Ectodermal cell (in vitro differentiated cells): ENCODE results near the gene CLEC11A.
A peak's percentile ranks its signal among the peaks of the same experiment; 100 is the strongest.

ENCODE experiments used
- H3K27ac ChIP-seq: 2 replicates; pipeline ENCODE4 v1.7.0; 2013; ENCODE audit warnings: mild to moderate bottlenecking, low read depth, low read length; ENCODE audit not compliant: insufficient read depth, poor library complexity, severe bottlenecking
- H3K27me3 ChIP-seq: 2 replicates; pipeline ENCODE4 v1.7.0; 2013; ENCODE audit warnings: mild to moderate bottlenecking, low read length; ENCODE audit not compliant: insufficient read depth, control insufficient read depth, poor library complexity, severe bottlenecking
- H3K36me3 ChIP-seq: one replicate; pipeline ENCODE4 v1.7.0; 2013; ENCODE audit warnings: low read length; ENCODE audit not compliant: control insufficient read depth, insufficient read depth
- H3K4me1 ChIP-seq: one replicate; pipeline ENCODE4 v1.7.0; 2013; ENCODE audit warnings: low read length; ENCODE audit not compliant: control insufficient read depth, insufficient read depth
- H3K4me3 ChIP-seq: 2 replicates; pipeline ENCODE4 v1.7.0; 2013; ENCODE audit warnings: low read depth, low read length, control low read depth; ENCODE audit not compliant: insufficient read depth
- H3K9me3 ChIP-seq: 2 replicates; pipeline ENCODE4 v1.7.0; 2013; ENCODE audit warnings: mild to moderate bottlenecking, low read length, moderate library complexity; ENCODE audit not compliant: control insufficient read depth
- WGBS, 2 experiments: methylation state at CpG; one replicate each; pipeline ENCODE4 v1.1.7; 2013; ENCODE audit warnings: missing lambda C conversion rate in 2 of 2; 5-methylcytosine and 5-hydroxymethylcytosine counted together

CLEC11A gene

GRCh38 chr19:50694815-50695145, 28.4 kb upstream of the CLEC11A start:
- Histone ChIP-seq H3K27ac (no peak overlapping the region), H3K27me3 (peaks cover 54% of the 10 kb centered on the region), H3K4me3 (no peak overlapping the region), H3K36me3 (no peaks in the 10 kb centered on the region), H3K9me3 (no peaks in the 10 kb centered on the region), H3K4me1 (peaks cover 3% of the 10 kb centered on the region)
- 28 to 38% methylated on average over 51 of the region's 51 CpGs for WGBS, 2 experiments

DNA sequence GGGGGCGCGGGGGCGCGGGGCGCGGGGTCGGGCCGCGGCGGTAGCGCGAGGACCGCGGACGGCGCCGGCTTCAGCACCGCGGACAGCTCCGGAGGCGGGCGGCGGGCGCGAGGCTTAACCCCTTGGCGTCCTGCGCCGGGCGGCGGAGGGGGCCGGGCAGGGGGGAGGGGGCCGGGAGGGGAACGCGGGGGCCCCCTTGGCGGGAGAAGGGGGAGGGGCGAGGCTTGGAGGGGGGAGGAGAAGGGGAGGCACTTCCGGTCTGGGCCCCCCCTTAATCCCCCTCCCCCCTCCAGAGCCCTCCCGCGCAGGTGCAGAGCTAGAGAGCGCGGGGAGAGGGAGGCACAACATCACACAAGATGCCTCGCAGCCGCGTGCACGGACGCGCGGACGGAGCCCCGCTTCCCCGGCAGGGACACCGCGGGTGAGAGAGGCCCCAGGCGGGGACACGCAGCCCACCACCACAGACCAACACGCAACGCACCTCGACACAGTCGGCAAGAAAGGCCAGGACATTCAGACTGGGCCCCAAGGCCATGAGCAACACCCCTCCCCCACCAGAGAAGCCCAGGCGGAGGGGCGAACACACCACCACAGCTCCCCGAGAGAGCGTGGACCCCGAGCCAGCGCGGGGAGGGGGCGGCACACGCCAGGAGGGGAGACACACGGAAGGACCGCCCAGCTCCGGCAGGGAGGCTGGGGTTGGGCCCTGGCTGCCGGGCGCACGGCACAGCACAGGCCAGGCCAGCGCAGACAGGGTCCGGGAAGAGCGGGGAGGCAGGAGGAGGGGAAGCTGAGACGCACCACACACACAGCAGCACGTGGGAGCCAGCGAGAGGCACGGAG, 27.7 kb upstream of the CLEC11A start:
- 34 to 40% methylated on average over 65 to 73 of the region's 81 CpGs for WGBS, 2 experiments
- no peaks in the 10 kb centered on the region for H3K36me3 ChIP-seq
- H3K4me1 ChIP-seq: peaks cover 3% of the 10 kb centered on the region
- H3K27me3 ChIP-seq: peaks cover 54% of the 10 kb centered on the region
- peak overlapping the region; percentile 6 for H3K4me3 ChIP-seq
- H3K27ac ChIP-seq: no peak overlapping the region
- no peaks in the 10 kb centered on the region for H3K9me3 ChIP-seq

GRCh38 chr19:50696094-50696483, 27.1 kb upstream of the CLEC11A start:
- no peaks in the 10 kb centered on the region for H3K36me3 ChIP-seq
- H3K4me3 ChIP-seq: no peak overlapping the region
- no peak overlapping the region for H3K27ac ChIP-seq
- WGBS, 2 experiments: 79% methylated on average over 13 to 15 of the region's 15 CpGs
- H3K9me3 ChIP-seq: no peaks in the 10 kb centered on the region
- H3K27me3 ChIP-seq: peaks cover 48% of the 10 kb centered on the region
- peaks cover 3% of the 10 kb centered on the region for H3K4me1 ChIP-seq

GRCh38 chr19:50697414-50698124, 25.6 kb upstream of the CLEC11A start:
- H3K9me3 ChIP-seq: no peaks in the 10 kb centered on the region
- 74 to 75% methylated on average over 13 of the region's 13 CpGs for WGBS, 2 experiments
- H3K4me3 ChIP-seq: no peak overlapping the region
- no peaks in the 10 kb centered on the region for H3K36me3 ChIP-seq
- no peak overlapping the region for H3K27ac ChIP-seq
- peaks cover 2% of the 10 kb centered on the region for H3K4me1 ChIP-seq
- H3K27me3 ChIP-seq: peaks cover 44% of the 10 kb centered on the region

DNA sequence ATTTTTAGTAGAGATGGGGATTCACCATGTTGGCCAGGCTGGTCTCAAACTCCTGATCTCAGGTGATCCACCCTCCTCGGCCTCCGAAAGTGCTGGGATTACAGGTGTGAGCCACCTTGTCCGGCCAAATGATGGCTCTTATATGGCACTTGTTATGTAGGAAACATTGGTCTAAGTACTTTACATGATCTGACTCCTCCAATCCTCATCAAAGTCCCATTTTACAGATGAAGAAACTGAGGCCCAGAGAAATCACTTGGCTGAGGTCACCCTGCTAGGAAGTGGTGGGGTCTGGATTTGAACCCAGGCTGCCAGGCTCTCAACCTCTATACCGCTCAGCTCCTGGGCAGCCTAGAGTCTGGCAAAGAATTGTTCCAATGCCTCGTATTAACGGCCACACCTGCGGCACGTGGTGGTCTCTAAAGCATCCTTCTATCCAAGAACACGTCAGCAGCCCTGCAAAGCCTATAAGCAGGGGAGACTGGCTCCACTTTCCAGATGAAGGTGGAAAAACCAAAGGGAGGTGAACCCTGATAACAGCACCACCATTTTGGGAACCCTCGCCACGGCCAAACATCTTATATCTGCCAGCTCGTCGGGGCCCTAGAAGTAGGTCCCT, 21.7 kb upstream of the CLEC11A start:
- no peaks in the 10 kb centered on the region for H3K4me1 ChIP-seq
- no peak overlapping the region for H3K27ac ChIP-seq
- H3K27me3 ChIP-seq: peaks cover 9% of the 10 kb centered on the region
- H3K36me3 ChIP-seq: no peaks in the 10 kb centered on the region
- no peaks in the 10 kb centered on the region for H3K9me3 ChIP-seq
- no peak overlapping the region for H3K4me3 ChIP-seq
- 89 to 91% methylated on average over 13 of the region's 13 CpGs for WGBS, 2 experiments

DNA sequence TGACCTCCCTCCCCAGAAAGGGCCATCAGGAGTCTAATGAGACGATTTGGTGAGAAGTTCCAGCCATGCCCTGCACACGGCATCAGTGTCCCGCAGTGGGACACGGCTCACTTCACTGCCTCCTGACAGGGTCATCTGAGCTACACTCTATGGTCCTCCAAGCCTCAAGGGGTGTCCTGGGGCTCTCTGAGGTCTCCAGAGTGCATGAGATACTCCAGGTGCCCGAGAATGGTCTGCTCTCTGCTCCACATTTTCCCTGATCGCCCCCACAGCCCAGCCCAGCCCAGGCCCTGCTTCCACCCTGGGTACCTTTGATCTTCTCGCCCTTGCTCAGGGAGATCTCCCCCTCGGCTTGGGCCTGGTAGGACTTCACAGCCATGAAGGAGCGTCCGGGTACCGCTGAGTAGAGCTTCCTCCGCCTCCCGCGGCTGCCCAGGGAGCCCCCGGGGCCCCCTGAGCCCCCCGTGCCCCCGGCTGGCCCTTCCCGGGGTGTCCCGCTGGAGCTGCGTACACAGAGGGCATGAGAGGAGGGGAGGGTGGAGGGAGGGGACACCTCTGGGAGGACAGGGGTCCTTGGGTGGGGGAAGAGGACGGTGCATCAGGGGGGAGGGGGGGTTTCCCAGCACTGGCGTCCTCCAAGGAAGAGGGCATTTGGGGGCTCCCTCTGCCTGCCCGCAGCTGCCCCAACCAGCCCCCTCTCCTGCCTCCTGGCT, 20.9 kb upstream of the CLEC11A start:
- Histone ChIP-seq H3K4me1 (no peaks in the 10 kb centered on the region), H3K9me3 (no peaks in the 10 kb centered on the region), H3K36me3 (no peaks in the 10 kb centered on the region), H3K4me3 (no peak overlapping the region), H3K27me3 (peaks cover 4% of the 10 kb centered on the region), H3K27ac (no peak overlapping the region)
- 86 to 89% methylated on average over 23 of the region's 23 CpGs for WGBS, 2 experiments

- H3K4me1 ChIP-seq: no peaks in the 10 kb centered on the region
- H3K27me3 ChIP-seq: peaks cover 1% of the 10 kb centered on the region
- no peak overlapping the region for H3K4me3 ChIP-seq
- no peaks in the 10 kb centered on the region for H3K9me3 ChIP-seq
- H3K27ac ChIP-seq: no peak overlapping the region
- WGBS, 2 experiments: 87 to 88% methylated on average over 47 of the region's 47 CpGs
- H3K36me3 ChIP-seq: no peaks in the 10 kb centered on the region
Measured at GRCh38 chr19:50702871-50703829, 20.0 kb upstream of the CLEC11A start.

DNA sequence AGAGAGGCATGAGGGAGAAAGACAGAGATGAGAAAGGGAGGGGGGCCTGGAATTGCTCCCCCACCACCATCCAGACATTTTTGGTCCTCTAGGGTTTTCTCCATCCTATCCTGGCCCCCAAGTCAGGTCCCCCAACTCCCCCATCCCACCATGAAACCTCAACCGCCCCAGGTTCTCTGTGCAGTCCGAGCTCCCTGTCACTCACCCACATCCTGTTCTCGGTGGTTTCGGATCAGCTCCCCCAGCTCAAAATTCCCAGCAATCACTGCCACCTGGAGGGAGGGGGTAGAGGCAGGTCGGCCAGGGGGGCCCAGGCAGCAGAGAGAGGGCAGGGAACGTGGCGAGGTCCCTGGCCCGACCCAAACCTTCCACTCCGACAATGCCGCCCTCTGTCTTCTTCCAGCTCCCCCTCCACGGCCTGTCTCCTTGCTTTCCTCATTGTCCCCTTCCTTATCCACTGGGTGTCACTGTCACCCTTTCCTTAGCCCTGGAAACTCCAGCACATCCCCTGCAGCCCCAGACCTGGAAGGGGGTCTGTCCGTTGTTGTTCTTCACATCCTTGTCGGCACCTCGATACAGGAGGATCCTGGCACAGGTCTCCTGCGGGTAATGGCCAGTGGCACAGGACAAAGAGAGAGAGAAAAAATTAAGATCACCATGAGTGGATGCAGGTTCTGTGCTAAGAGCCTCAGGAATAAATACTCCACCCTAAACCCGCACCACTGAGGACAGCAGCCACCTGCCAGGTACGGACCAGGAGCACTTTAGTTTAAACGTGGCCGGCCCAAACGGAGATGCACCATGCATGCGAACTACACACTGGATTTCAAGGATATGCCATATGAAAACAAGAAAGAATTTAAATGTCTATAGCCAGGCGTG, 19.0 kb upstream of the CLEC11A start:
- Histone ChIP-seq H3K27ac (no peak overlapping the region), H3K9me3 (no peaks in the 10 kb centered on the region), H3K27me3 (no peaks in the 10 kb centered on the region), H3K36me3 (no peaks in the 10 kb centered on the region), H3K4me3 (no peak overlapping the region), H3K4me1 (no peaks in the 10 kb centered on the region)
- WGBS, 2 experiments: 67% methylated on average over 22 of the region's 22 CpGs
